K562 (cell line): ENCODE measurements around the gene RCSD1. TPM values are rescaled to one million over a fixed set of nuclear protein-coding genes. Genes with fewer than 3 reads are reported as not detected.

Source experiments
- CHD4 ChIP-seq: fragments of 200-600 bp; sonication (generic); IDR thresholded peaks from 3 replicates; pipeline ENCODE4 v1.6.1; 2012; ENCODE audit warnings: low read depth, mild to moderate bottlenecking, mixed read lengths, low read length, inconsistent platforms; ENCODE audit not compliant: insufficient read depth, insufficient replicate concordance, poor library complexity, severe bottlenecking
- FOXA3 ChIP-seq, 2 experiments: fragments of 450-650 bp in 1 of 2; sonication (generic) in 1 of 2; formaldehyde crosslinking; IDR thresholded peaks in 1 of 2; conservative IDR thresholded peaks in 1 of 2; 2 replicates each; pipeline versions ENCODE4 v1.4.0 to v1.8.0; 2020 to 2022; ENCODE audit warnings: mild to moderate bottlenecking in 2 of 2, missing genetic modification reagents in 1 of 2
- HMGXB4 ChIP-seq: sonication (generic); formaldehyde crosslinking; IDR thresholded peaks from 2 replicates; pipeline ENCODE4 v1.8.1; 2023; ENCODE audit warnings: mild to moderate bottlenecking, missing genetic modification reagents
- JUND ChIP-seq, 2 experiments: IDR thresholded peaks; 2 replicates in 1 of 2; 3 replicates in 1 of 2; pipeline ENCODE4 v1.6.1; 2011; ENCODE audit warnings: borderline replicate concordance in 2 of 2, low read depth in 2 of 2, low read length in 2 of 2, improper control_type of control experiment in 1 of 2, missing biosample characterization in 1 of 2, missing genetic modification characterization in 1 of 2, missing genetic modification reagents in 1 of 2
- MECOM ChIP-seq: fragments of 250-450 bp; sonication (Bioruptor Pico); IDR thresholded peaks from 2 replicates; pipeline ENCODE4 v1.8.0; 2022; ENCODE audit warnings: inconsistent platforms
- NCOA6 ChIP-seq: fragments of 450-650 bp; IDR thresholded peaks from 2 replicates; pipeline ENCODE4 v1.6.1; 2017; ENCODE audit warnings: mild to moderate bottlenecking
- RBBP5 ChIP-seq: fragments of 200-600 bp; sonication (generic); IDR thresholded peaks from 2 replicates; pipeline ENCODE4 v1.6.1; 2012; ENCODE audit warnings: borderline replicate concordance, mild to moderate bottlenecking, low read length, control low read depth, inconsistent platforms; ENCODE audit not compliant: insufficient read depth, poor library complexity, severe bottlenecking
- SMAD1 ChIP-seq: fragments of 150-350 bp; IDR thresholded peaks from 2 replicates; pipeline ENCODE4 v1.6.1; 2014; ENCODE audit warnings: low read length, low read depth; ENCODE audit not compliant: partially characterized antibody
- SMARCB1 ChIP-seq: IDR thresholded peaks from 2 replicates; pipeline ENCODE4 v1.6.1; 2011; ENCODE audit warnings: improper control_type of control experiment, low read depth; ENCODE audit not compliant: insufficient read length
- SREBF1 ChIP-seq: fragments of 150-350 bp; IDR thresholded peaks from 2 replicates; pipeline ENCODE4 v1.6.1; 2014; ENCODE audit warnings: antibody characterized with exemption, low read depth, low read length, borderline replicate concordance
- TEAD2 ChIP-seq: fragments of 450-650 bp; IDR thresholded peaks from 2 replicates; pipeline ENCODE4 v1.6.1; 2016; ENCODE audit warnings: missing genetic modification characterization, control low read depth, missing compliant biosample characterization
- ZBTB49 ChIP-seq: sonication (generic); formaldehyde crosslinking; IDR thresholded peaks from 2 replicates; pipeline ENCODE4 v1.8.0; 2022; ENCODE audit warnings: missing genetic modification reagents, mild to moderate bottlenecking, borderline replicate concordance
- ZNF316 ChIP-seq: fragments of 450-650 bp; IDR thresholded peaks from 2 replicates; pipeline ENCODE4 v1.6.1; 2016
- ZNF398 ChIP-seq: fragments of 250-450 bp; sonication (Bioruptor Pico); IDR thresholded peaks from 2 replicates; pipeline ENCODE4 v1.8.0; 2021; ENCODE audit warnings: moderate library complexity, mild to moderate bottlenecking, inconsistent platforms
- polyA plus RNA-seq, 8 experiments: library from polyadenylated mRNA; depleted of rRNA in 4 of 8; stranded (reverse) in 5 of 8; unstranded in 3 of 8; fragments of >200 nt; fragmentation: Nextera tagmentation in 2 of 8; fragmentation: Illumina TruSeq in 1 of 8; extraction: Ambion mirVana in 2 of 8; extraction: Trizol in 1 of 8; gene quantifications; 2 replicates each; pipeline versions ENCODE4 v1.2.1 to v1.2.3, GENCODE V29; 2011 to 2014; ENCODE audit warnings: inconsistent platforms in 1 of 8, missing spikeins in 1 of 8
- total RNA-seq, 7 experiments: library from RNA; depleted of rRNA in 6 of 7; stranded (reverse); fragments of >200 nt in 6 of 7; fragmentation: Illumina TruSeq in 2 of 7; extraction: Trizol in 2 of 7; gene quantifications; 2 replicates each; pipeline versions ENCODE4 v1.2.1 to v1.2.3, GENCODE V29; 2011 to 2021; ENCODE audit warnings: low replicate concordance in 1 of 7
- TF ChIP-seq, protein P1 (sequence below): fragments of 450-650 bp; formaldehyde crosslinking; IDR thresholded peaks from 2 replicates; pipeline ENCODE4 v1.4.0; 2020; ENCODE audit warnings: mild to moderate bottlenecking

RCSD1 gene
- total and polyA plus RNA-seq, 9 of the 15 experiments (the other 6 are each of a cell fraction or from before 2014, with no cell fraction given) = 7.8 to 69.8 (median 45.3) TPM

DNA sequence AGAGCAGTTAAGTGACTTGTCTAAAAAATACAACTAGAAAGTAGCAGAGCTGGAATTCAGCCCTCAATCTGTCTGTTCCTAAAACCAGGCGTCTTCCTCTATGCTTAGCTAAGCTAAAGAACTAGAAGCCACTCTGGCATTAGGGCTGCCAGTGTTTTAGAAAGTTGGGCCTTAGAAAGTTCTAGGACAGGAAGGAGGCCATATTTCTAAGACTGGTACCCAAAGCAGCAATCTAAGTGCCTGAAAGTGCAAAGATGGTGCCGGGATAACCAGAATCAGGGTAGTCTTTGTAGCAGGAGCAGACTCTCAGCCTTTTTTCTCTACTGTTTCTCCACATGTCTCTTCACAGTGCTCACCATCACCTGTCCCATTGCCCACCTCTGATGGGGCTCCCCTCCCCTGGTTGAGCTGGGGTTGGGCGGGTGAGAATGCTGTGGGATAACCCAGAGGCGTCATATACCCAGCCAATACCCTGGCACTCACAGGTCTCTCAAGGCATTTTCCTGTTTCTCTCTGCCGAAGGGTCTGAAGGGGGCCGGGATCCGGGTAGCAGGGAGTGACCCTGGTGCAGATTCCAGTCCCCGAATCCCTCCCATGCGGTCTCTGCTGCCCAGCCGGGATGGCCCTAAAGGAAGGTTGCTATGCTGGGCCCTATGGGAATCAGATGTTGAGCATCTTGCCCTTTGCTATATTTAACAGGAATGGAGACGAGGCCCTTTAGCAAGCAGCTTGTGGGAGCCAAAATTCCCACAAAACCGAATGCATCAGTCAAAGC lies 1.1 kb upstream of the RCSD1 start (continued):
- TF ChIP-seq ZBTB49 (no peak), TEAD2 (tag) (0 out of 2 replicates have a peak, but pooled peaks have one; percentile 5), JUND (IDR thresholded peaks at IDR 0.05; ENCODE audit: borderline replicate concordance, low read depth, low read length) (0 out of 2 replicates have a peak, but pooled peaks have one; percentile 15), JUND (tag; IDR thresholded peaks at IDR 0.05; ENCODE audit: borderline replicate concordance, low read depth, low read length) (no peak), ZNF398 (CRISPR knock-in tag) (no peak), SMAD1 (no peak), FOXA3 (CRISPR knock-in tag; conservative IDR thresholded peaks at IDR 0.05 in 1 of 2, IDR thresholded peaks at IDR 0.05 in 1 of 2) (0 out of 4 replicates have a peak, but pooled peaks of 1 of the 2 experiments have one; percentile 28), NCOA6 (no peak), SMARCB1 (peak; percentile 25), HMGXB4 (CRISPR knock-in tag) (no peak), CHD4 (peak; percentile 49), MECOM (CRISPR knock-in tag) (0 out of 2 replicates have a peak, but pooled peaks have one; percentile 56), ZNF316 (no peak), SREBF1 (no peak), RBBP5 (peak; percentile 33)
- TF ChIP-seq, protein P1, sequence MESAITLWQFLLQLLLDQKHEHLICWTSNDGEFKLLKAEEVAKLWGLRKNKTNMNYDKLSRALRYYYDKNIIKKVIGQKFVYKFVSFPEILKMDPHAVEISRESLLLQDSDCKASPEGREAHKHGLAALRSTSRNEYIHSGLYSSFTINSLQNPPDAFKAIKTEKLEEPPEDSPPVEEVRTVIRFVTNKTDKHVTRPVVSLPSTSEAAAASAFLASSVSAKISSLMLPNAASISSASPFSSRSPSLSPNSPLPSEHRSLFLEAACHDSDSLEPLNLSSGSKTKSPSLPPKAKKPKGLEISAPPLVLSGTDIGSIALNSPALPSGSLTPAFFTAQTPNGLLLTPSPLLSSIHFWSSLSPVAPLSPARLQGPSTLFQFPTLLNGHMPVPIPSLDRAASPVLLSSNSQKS = no peak
